ENCODE results near the gene KRT27. TPM values are rescaled to one million over a fixed set of nuclear protein-coding genes. Genes with fewer than 3 reads are reported as not detected.

The KRT27 gene
- total RNA-seq, 1 donor from 2014 or later = not detected

DNA sequence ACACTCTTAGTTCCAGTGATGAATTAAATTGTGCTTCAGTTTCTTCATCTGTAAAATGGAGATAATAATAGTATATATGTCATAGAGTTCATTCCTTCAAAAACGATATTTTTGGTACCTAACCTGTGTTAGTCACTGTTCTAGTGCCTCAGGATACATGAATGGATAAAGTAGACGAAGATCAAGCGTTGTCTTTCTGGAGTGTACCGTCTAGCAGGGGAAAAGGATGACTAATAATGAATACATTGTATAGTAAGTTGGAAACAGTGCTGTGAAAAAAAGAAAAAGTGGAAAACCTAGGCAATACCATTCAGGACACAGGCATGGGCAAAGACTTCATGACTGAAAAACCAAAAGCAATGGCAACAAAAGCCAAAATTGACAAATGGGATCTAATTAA, 31.5 kb upstream of the KRT27 start:
- H3K27ac ChIP-seq (replicated peaks) = no peak overlapping the region
- H3K36me3 ChIP-seq = peaks cover 18% of the 10 kb centered on the region
- no peaks in the 10 kb centered on the region for H3K27me3 ChIP-seq (ENCODE audit: low read depth)
- H3K4me3 ChIP-seq = no peak overlapping the region
- peaks cover 39% of the 10 kb centered on the region for H3K4me1 ChIP-seq
- no peak for DNase-seq
- no peaks in the 10 kb centered on the region for H3K9me3 ChIP-seq (replicated peaks)
- intact Hi-C loops (cut with micrococcal nuclease) = no loop called here
- TF ChIP-seq, protein P1, sequence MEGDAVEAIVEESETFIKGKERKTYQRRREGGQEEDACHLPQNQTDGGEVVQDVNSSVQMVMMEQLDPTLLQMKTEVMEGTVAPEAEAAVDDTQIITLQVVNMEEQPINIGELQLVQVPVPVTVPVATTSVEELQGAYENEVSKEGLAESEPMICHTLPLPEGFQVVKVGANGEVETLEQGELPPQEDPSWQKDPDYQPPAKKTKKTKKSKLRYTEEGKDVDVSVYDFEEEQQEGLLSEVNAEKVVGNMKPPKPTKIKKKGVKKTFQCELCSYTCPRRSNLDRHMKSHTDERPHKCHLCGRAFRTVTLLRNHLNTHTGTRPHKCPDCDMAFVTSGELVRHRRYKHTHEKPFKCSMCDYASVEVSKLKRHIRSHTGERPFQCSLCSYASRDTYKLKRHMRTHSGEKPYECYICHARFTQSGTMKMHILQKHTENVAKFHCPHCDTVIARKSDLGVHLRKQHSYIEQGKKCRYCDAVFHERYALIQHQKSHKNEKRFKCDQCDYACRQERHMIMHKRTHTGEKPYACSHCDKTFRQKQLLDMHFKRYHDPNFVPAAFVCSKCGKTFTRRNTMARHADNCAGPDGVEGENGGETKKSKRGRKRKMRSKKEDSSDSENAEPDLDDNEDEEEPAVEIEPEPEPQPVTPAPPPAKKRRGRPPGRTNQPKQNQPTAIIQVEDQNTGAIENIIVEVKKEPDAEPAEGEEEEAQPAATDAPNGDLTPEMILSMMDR (IDR thresholded peaks at IDR 0.05; ENCODE audit: borderline replicate concordance) = no peak

DNA sequence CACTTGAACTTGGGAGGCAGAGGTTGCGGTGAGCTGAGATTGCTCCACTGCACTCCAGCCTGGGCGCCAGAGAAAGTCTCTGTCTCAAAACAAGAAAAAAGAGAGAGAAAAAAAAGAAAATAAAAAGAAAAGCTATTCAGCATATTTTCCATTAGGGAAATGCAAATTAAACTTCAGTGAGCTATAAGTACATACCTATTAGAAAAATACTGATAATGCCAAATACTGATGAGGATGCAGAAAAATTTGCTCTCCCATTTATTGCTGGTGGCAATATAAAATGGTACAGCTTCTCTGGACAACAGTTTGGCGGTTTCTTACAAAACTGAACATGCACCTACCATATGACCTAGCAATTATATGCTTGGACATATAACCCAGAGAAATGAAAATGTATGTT, 30.3 kb upstream of the KRT27 start:
- Histone ChIP-seq H3K36me3 (peaks cover 12% of the 10 kb centered on the region), H3K4me3 (no peak overlapping the region), H3K27ac (replicated peaks) (no peak overlapping the region), H3K4me1 (peaks cover 30% of the 10 kb centered on the region), H3K27me3 (ENCODE audit: low read depth) (no peaks in the 10 kb centered on the region), H3K9me3 (replicated peaks) (no peaks in the 10 kb centered on the region)
- intact Hi-C loops (cut with micrococcal nuclease) = no loop called here
- TF ChIP-seq, protein P1 (IDR thresholded peaks at IDR 0.05; ENCODE audit: borderline replicate concordance) = no peak
- DNase-seq = no peak

DNA sequence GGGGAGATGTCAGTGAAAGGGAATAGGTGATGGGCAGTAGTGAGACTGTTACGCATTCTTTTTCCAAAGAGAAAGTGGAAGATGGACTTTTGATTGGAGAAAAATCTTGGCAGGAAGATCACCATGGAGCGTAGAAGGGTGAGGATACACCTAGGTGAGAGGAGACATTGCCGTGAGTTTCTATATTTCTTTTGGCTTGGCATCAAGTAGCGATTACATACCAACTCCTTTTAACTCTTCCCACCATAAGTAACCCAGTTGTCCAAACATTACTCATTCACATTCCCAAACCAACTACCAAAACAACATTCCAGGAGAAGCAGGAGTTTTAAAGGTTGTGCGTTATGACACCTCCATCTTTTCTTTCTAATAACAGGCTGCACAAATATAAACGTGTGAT, 28.1 kb upstream of the KRT27 start:
- no peaks in the 10 kb centered on the region for H3K27me3 ChIP-seq (ENCODE audit: low read depth)

DNA sequence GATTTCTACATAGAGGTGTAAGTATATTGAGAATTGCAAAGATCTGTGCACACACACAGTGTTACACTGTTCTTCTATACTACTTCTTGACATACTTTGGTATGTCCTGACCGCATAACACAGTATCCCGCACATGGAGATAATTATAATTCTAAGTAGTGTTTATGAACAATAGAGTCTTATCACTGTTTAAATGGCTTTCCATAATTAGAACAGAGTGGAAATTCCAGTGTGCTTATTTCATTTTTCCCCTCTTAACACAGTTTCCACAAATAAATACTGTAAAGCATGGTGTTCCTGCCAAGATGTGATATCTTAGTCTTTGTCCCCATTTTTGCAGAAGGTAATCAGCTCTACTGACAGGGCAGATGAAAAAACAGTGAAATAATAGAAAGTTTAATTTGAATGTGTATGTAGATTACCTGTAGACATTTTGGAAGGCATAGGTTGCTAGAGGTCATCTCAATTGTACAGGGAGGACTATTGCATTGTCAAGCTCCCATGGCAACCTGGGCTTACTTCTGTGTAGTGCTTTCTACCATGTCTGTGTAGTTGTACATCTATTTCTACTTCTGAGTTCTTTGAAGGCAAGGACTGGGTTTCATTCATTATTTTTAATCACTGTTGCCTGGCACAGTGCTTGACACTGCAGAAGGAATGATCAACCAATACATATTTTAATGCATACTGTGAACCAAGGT, 27.5 kb upstream of the KRT27 start:
- H3K4me3 ChIP-seq = no peak overlapping the region
- H3K9me3 ChIP-seq (replicated peaks) = peaks cover 3% of the 10 kb centered on the region
- intact Hi-C loops (cut with micrococcal nuclease) = loop anchor here (10.0 kb wide), 1 partner anchor 45 kb away; no protein-coding TSS in a partner anchor
- TF ChIP-seq, protein P1 (IDR thresholded peaks at IDR 0.05; ENCODE audit: borderline replicate concordance) = no peak
- no peak for DNase-seq
- no peaks in the 10 kb centered on the region for H3K27me3 ChIP-seq (ENCODE audit: low read depth)
- H3K36me3 ChIP-seq = no peaks in the 10 kb centered on the region
- peak overlapping the region; percentile 58 for H3K27ac ChIP-seq (replicated peaks)
- H3K4me1 ChIP-seq = peaks cover 22% of the 10 kb centered on the region

More for the DNA sequence above, 28.1 kb upstream of the KRT27 start:
- TF ChIP-seq, protein P1 (IDR thresholded peaks at IDR 0.05; ENCODE audit: borderline replicate concordance) = no peak
- Histone ChIP-seq H3K4me3 (no peak overlapping the region), H3K4me1 (peaks cover 22% of the 10 kb centered on the region), H3K27ac (replicated peaks) (peak overlapping the region; percentile 58), H3K36me3 (no peaks in the 10 kb centered on the region), H3K9me3 (replicated peaks) (no peaks in the 10 kb centered on the region)
- intact Hi-C loops (cut with micrococcal nuclease) = no loop called here
- DNase-seq = no peak

DNA sequence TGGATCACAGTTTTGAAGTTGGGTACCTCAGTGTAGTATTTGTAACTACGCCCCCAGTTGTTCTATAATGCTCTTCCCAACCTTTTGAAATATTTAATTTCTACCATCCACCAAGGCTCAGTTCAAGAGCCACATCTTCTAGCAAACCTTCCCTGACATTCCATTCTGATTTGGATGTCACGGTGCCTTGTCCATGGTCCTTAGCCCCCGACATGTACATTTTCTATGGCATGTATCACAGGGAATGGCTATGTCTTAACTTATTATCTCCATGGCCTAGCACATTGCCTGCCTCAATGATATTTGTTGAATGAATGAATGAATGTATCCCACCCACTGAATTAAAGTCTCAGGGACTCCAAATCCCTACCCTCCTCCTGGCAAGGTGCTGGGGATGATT, 23.8 kb upstream of the KRT27 start:
- no peak overlapping the region for H3K27ac ChIP-seq (replicated peaks)
- peaks cover 3% of the 10 kb centered on the region for H3K9me3 ChIP-seq (replicated peaks)
- TF ChIP-seq, protein P1 (IDR thresholded peaks at IDR 0.05; ENCODE audit: borderline replicate concordance) = no peak
- intact Hi-C loops (cut with micrococcal nuclease) = loop anchor here (10.0 kb wide), 1 partner anchor 49 kb away; no protein-coding TSS in a partner anchor
- H3K4me3 ChIP-seq = no peak overlapping the region
- H3K27me3 ChIP-seq (ENCODE audit: low read depth) = peaks cover 13% of the 10 kb centered on the region
- peaks cover 26% of the 10 kb centered on the region for H3K4me1 ChIP-seq
- H3K36me3 ChIP-seq = no peaks in the 10 kb centered on the region
- DNase-seq = no peak

Data from left ventricle myocardium inferior (tissue), 1 donor.